Stimulated activated CD4-positive, alpha-beta T cell treated with anti-CD3 and anti-CD28 coated beads, Interleukin-1b, Interleukin-23, amount 100 ng/mL, for 4 hours (primary cell): ENCODE measurements around the gene GDF7.

Experiments
- DNase-seq, 2 donors: peaks; one replicate each; pipeline ENCODE4 v3.0.0-alpha.2; 2020; ENCODE audit warnings: low read depth in 2 of 2

The GDF7 gene

GRCh38 chr2:20629181-20629580, 37.8 kb upstream of the GDF7 start:
- DNase-seq, result no peak

GRCh38 chr2:20629581-20630171, 37.3 kb upstream of the GDF7 start:
- no peak for DNase-seq

DNA sequence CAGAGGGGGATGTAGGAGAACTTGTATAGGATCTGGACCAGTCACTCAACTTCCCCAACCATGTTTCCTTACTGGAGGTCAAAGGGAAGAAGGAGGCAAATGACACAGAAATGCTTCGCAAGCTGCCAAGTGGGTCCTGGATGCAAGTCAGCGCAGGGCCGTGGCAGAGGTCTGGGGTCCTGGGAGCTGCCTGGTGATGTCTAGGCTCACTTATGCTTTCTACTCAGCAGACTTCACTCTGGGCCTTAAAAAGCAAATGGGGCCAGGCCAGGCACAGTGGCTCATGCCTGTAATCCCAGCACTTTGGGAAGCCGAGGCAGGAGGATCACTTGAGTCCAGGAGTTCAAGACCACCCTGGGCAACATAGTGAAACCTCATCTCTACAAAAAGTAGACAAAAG, 36.0 kb upstream of the GDF7 start:
- DNase-seq, result no peak

DNA sequence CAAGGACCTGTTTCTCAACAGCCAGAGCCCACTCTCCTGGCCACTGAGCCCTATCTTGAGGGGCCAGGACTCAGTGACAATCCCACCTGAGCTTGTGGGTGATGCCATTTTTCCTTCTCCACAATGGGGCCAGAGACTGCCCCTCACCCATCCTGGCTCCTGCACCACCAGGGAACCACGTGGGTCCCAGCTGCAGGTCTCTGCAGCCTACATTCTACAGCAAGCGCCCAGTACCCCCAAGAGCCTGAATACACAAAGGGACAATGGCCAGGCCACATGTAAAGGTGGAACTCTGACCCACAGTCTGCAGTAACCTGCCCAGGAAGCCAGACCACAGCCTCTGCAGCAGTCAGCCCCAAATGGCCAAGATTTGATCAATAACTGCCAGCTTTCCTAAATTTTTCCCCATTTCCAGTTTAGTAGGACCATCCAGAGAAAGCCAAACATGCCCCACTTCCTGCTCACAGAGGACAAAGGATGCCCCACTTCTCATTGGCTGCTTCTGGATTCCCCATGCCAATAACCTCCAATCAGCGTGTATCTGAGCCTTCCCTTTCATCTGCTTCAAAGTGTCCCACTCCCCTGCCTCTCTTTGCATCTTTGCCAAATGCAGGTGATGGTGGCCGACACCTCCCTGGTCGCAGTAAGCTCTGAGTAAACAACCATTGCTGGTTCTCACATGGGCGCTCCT, 35.2 kb upstream of the GDF7 start:
- no peak for DNase-seq

DNA sequence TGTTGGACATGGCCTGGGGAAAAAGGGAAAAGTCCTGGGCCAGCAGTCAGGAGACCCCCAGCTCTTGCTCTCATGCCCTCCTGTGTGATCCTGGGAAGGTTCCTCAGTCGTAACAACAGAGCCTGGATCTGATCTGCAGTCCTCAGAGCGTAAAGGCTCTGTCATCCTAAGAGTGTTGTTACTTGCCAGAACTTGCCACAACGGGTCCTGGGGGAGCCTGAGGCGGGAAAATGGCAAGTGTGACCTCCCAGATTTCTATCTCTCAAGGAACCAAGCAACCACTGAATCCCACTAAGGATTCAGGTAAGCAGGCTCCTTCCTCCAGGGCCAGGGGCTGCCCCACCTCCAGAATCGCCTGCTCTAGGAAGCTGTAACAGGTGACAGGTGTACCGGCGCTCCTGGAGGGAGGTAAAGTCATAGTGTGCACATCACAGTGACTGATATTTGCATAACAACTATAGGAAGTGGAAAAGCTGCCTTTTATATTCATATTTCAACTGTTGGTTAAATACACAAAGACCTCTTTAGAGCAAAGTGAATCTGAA, 34.4 kb upstream of the GDF7 start:
- no peak for DNase-seq

DNA sequence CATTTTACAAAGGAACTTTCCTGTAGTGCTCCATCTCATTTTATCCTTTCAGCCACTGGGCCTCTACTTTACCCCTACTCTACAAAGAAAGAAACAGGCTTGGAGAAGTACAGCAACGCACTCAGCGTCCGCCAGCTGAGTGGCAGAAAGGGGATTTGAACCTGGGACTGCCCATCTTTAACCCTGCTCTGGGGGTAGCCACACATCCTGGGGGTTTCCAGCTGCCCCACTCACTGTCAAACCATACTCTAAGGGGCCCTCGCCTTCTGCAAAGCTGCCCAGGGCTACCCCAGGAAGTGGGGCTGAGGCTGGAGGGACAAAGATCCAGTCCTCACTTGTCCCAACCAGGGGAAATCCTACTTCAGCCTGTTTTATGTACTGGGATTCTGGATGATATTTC, 33.9 kb upstream of the GDF7 start:
- no peak for DNase-seq

- no peak for DNase-seq
Observed at GRCh38 chr2:20633794-20634506, 33.0 kb upstream of the GDF7 start.

DNA sequence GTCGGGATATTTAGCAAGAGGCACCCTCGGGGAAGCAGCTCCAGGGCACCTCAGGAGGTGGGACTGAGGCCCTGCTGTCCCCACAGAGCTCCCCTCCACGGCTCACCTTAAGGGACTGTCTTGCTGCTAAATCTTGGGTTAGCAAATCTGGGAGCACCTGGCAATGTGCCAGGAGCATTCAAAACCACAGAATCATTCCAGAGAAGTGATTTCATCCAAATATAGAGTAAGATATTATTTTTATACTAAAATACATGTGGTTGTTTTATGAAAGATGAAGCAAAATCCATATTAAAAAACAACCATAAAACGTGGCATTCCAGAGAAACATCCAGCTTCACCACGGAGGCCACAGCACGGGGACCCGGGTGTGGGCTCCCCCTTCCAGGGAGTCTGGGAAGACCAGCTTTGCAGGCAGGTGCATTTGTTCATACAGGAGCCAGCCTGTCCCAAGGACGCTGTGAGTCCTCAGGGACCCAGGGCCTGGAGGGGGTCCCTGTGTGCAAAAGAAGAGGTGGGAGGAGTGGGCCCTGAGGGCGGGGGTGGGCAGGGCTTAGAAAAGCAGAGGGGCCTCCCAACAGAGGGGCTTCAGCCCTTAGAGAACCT, 32.3 kb upstream of the GDF7 start:
- no peak for DNase-seq

GRCh38 chr2:20635113-20635510, 31.8 kb upstream of the GDF7 start:
- DNase-seq, result no peak

GRCh38 chr2:20635675-20636584, 31.0 kb upstream of the GDF7 start:
- DNase-seq, result peak; percentile 6 to 27

- no peak for DNase-seq
Observed at GRCh38 chr2:20637147-20637546, 29.8 kb upstream of the GDF7 start.

GRCh38 chr2:20638014-20638413, 28.9 kb upstream of the GDF7 start:
- no peak for DNase-seq

GRCh38 chr2:20638646-20639430, 28.1 kb upstream of the GDF7 start:
- DNase-seq, result no peak

GRCh38 chr2:20640411-20641122, 26.4 kb upstream of the GDF7 start:
- no peak for DNase-seq

DNA sequence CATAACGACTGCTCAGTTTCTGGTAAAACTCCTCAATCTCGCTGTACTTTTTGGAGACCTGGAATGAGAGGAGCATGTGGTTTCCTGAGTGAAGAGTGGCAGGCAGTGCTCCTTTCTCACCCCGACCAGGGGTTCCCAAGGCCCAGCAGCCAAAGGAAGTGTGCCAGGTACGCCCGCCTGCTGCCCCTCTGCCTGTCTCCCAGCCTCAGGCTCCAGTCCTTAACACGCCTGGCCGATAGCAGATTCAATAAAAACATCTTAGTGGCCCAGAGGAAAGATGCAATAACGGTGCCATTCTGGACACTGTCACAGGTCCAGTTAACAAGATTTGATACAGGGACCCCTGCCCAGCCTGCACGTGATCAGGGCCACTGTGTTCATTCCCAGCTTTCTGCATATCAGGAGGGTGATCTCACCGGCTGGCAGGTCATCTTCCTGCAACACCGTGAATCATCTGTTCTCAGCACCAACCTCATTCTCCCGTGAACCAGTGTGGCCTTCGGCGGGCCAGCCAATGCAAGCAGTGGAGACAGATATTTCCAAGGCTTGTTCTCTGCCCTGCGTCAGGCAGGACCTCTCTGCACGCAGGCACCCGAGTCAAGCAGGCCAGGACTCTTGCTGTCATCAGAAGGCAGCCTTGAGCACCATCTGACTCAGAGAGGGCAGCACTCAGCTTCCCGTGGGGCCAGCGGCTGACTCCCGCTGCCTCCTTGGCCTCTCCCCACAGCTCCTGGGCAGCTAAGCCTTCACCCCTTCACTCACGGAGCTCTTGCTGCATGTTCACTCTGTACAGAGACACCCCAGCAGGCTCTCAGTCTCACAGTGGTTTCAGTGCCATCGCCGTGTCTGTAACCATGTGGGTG, 25.6 kb upstream of the GDF7 start:
- DNase-seq, result no peak

DNA sequence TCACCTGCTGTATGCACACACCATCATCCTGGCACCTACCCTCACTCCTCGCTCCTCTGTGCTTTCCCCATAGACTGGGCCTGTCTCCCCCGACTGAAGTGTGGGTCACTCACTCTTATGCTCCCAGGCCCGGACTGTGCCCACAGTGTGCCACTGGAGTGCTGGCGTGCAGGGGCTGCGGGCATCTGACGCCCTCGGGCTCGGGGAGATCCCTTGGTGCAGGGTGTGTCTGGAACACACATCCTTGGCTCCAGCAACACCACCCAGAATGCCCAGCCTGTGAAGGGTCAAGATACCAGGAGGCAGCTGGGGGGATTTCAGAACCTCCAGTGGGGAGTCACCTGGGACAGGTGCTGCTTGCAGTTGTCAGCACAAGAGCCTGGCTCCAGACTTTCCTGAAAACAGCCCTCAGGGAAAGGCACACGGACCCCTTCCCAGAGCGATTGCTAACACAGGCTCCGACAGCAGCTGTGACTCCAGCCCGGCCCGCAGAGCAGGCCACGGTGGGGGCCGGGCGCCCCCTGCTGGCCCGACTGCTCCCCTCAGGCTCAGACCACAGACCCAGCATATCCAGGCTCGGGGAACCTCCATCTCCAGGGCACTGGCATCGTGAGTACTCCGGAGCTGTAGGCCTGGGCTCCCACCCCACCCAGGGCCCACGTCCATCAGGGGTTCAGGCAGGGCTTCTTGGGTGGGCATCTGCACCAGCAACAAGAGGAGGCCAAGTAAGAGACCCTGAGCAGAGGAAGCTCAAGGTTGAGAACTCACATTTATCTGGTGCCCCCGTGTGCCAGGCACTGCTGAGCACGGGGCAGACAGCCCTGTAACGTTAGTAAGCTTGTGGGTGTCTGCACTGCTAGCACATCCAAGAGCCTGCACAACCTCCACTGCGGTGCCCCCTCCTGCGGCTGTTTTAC, 24.6 kb upstream of the GDF7 start:
- DNase-seq, result peak; percentile 55 to 73

DNA sequence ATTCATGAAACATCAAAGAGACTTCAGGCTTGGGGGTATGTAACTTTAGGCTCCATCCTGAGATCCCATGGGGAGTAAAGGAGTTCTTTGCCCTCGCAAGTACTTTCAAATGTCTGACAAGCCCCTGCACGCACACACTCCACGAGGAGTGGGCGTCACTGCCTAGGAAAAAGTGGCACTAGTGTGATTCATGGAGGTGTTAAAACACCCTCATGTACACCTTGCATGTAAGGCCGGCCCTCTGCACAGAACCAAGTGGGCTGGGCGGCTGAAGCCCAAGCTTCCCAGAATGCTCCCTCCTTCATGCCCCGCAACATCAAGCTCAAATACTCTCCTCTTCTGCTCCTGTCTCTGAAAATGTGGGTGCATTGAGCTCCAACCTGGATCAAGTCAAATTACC, 23.9 kb upstream of the GDF7 start:
- no peak for DNase-seq

DNA sequence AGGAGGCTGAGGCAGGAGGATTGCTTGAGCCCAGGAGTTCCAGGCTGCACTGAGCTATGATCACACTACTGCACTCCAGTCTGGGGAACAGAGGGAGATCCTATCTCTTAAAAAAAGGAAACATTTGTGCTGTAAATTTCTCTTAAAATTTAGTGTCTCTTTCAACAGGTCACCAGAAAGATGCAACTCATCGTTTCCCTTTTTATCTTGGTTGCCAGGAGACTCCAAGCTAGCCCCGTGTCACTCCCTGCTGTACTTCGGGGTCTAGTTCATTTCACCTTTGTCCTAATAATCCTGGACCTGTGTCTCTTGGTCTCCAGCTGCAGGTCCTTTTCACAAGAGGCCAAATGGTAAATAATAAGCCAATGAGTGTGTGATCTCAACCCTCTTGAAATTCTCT, 23.1 kb upstream of the GDF7 start:
- DNase-seq, result no peak
